Activated naive CD8-positive, alpha-beta T cell treated with anti-CD3 and anti-CD28 coated beads, Interleukin-2, amount 50 U/mL, for 16 hours (primary cell): ENCODE data around the gene SPAG8.
A peak's percentile ranks its signal among the peaks of the same experiment; 100 is the strongest.

Experiments used
- DNase-seq: peaks from one replicate; pipeline ENCODE4 v3.0.0-alpha.2; 2020; ENCODE audit warnings: low read depth, low spot score

The SPAG8 gene

GRCh38 chr9:35810122-35810521, 1.9 kb downstream of the SPAG8 start:
- no peak for DNase-seq

DNA sequence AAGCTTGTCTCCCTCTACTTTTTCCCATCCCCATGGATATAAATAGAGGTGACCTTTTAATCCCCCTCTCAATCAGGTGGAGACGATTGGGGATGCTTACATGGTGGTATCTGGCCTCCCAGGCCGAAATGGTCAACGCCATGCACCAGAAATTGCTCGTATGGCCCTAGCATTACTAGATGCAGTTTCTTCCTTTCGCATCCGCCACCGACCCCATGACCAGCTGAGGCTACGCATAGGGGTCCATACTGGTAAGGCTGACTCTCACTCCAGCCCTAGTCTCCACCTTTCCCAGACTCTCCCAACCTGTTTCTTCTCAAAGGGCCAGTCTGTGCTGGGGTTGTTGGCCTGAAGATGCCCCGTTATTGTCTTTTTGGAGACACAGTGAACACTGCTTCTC, 3.6 kb downstream of the SPAG8 start:
- no peak for DNase-seq

DNA sequence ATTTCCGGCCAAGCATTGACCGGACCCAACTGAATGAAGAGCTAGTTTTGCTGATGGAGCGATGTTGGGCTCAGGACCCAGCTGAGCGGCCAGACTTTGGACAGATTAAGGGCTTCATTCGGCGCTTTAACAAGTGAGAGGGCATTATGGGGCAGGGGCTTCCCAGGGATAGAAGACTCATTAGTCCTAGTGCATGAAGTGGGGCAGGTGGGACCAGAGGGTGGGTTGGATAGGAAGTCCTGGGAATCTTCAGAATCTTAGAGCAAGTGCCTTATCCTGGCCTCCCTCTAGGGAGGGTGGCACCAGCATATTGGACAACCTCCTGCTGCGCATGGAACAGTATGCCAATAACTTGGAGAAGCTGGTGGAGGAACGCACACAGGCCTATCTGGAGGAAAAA, 6.0 kb downstream of the SPAG8 start:
- no peak for DNase-seq

- no peak for DNase-seq
These were observed 10.5 kb downstream of the SPAG8 start for GRCh38 chr9:35801328-35802128.

DNA sequence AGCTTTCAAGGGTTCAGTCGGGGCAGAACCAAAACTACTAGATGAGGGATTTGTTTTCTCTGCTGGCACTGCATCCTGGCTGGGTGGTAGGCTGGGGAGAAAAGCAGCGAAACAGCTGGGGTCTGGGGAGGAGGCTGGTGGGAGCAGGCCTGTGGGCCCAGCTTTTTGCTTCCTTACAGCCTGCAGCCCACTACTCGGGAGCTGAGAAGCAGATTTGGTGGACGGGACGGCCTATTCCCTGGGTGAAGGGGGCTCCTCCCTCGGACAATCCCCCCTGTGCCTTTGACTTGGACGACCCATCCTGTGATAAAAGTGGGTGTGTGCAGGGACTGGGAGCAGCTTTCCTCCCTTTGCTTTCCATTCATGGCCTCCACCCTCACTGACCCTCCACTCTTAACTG, 11.5 kb downstream of the SPAG8 start:
- DNase-seq, result no peak

GRCh38 chr9:35798658-35799374, 13.2 kb downstream of the SPAG8 start:
- no peak for DNase-seq

DNA sequence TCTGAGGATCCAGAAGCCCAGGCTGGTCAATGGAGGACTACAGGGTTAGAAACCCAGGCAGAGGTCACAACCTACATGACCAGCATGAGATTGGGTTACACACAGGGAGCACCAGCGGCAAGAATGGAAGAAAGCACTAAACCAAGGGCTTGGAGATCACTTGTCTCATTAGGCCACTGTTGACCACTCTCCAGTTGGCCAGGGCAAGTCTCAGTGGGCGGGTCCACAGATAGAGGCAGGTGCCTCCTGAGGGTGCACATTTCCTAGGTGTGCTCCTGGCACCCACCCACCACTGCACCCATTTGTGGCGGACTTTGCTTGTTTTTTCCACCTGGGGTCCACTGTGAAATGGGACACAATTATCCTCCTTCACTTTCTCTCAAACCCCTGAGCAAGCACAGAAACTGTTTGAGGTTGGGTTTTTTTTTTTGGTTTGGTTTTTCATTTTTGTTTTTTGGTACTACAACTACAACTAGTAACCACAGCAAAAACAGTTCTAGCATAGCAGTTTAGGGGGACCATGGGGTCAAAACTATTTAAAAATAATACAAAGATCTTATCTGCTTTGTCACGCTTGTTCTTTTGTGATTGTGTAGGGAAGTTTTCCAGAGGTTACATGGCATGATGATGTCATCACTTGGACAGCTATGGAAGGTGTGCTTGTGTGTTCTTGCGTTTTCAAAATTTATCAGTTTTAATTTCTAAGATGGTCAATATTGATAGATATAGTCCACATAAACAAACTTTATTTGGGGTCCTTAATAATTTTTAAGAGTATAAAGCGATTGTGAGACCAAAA, 14.6 kb downstream of the SPAG8 start:
- no peak for DNase-seq

DNA sequence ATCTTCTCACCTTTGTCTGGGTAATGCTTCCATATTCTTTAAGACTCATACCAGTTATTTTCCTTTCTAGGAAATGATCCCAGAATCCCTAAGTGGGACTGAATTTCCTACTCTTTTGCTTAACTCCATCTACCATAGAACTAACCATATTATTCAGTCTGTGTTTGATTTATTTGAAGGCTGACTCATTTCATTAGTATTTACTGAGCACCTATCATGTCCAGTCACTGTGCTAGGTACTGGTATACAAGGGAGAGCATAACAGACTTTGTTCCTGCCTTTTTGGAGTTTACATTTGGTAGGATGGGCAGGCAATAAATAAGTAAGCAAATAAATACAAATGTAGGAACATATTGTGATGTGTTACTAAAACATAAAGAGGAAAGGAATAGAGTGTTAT, 16.4 kb downstream of the SPAG8 start:
- no peak for DNase-seq

DNA sequence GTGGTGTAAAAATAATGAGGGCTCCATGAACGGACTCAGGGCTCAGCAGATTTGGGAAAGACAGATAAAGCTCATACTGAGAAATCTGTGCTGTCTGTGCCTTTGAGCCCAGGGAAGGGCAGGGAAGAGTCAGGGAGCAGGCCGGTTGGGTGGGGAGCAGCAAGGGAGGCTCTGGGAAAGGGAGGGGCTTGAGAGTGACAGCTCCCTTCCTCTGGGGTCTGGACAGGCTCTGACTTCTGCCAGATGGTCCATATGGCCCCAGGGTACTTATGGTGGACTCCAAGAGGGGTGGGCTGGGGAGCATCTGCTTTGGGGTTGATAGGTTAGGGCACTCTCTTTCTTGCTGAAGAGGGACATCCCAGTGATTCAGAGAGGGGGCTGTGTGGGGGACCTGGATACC, 18.6 kb downstream of the SPAG8 start:
- no peak for DNase-seq

- no peak for DNase-seq
These were observed 19.2 kb downstream of the SPAG8 start for GRCh38 chr9:35792826-35793225.

- DNase-seq, result no peak
These were observed 19.8 kb downstream of the SPAG8 start for GRCh38 chr9:35792024-35792813.

- no peak for DNase-seq
These were observed 20.7 kb downstream of the SPAG8 start, which contains the start of gene NPR2 for GRCh38 chr9:35791297-35791921. Gene NPR2 (plus strand): TSS chr9:35791591. CDS start chr9:35792409, 818 bp downstream.

- peak; percentile 21 for DNase-seq
These were observed 21.4 kb downstream of the SPAG8 start for GRCh38 chr9:35790385-35791296.

DNA sequence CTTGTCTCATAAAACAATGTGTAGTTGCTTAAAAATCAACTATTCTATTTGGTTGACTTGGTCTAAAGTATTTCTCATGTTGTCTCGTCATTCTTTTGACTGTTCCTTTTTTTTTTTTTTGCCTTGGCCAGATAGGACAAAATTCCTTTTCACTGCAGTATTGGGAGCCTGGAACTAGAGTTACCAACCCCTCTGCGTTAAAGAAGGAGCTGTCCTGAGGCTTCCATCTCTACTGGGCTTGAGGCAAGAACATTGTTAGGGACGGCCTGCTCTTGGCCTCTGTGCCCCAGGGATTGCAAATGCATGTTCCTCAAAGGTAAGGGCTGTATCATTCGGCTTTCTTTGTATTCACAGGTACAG, 22.1 kb downstream of the SPAG8 start:
- DNase-seq, result no peak

DNA sequence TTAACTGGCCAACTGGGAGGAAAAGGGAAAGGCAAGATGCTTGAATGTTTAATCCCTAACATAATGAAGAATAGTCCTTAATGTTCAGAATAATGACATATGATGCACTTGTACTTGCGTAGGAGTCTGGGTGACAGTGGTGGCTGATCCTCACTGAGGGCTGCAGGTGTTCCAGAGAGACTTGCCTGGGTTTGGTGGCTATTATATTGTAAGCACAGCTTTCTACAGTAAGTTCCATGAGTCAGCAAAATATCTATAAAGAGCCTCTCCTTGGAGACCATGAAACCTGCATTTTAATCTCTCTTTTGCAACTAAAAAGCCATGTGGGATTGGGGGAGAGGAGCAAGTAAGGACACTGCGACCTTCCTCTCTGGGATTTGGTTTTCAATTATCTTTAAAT, 22.5 kb downstream of the SPAG8 start:
- no peak for DNase-seq

DNA sequence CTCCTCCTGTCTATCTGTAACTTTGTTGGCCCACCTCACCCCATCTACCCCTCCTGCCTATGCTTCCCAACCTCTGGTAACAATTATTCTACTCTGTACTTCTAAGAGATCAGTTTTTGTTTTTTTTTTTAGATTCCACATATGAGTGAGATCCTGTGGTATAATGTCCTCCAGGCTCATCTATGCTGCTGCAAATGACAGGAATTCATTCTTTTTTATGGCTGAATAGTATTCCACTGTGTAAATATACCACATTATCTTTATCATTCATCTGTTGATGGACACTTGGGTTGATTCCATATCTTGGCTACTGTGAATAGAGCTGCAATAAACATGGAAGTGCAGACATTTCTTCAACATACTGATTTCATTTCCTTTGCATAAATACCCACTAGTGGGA, 28.6 kb downstream of the SPAG8 start:
- DNase-seq, result no peak

DNA sequence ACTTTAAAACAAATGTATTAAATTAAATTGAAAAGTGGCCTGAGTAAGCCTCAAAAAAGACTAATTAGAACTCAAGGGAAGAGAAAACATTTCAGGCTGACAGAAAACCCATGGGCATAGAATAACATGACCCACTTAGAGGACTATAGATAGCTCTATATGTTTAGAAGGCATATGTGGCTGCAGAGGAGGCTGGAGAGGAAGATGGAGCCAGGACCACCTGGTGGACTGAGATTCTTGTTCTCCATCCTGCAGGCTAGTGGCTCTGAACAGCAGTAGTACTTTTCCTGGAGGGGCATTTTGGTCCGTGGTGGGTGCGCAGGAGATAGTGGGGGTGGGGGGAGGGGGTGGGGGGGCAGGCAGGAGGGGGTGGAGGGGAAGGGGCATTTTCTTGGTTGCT, 31.0 kb downstream of the SPAG8 start:
- no peak for DNase-seq

DNA sequence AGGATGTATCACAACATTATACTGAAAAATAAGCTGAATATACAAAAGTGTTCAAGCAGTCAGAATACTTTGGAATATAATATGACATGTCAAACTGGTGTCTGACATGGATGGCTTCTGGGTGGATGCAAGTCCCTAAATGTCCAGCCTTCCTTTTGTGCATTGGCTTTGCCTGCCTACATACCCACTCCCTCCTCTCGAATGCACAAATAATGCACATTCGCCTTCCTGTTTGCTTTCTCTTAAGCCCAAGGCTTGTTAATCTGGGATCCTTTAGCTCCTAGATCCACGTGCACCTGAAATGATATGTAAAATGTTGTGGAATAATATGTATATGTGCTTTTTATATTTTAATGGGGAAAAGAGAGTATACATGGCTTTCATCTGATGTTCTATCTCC, 33.6 kb downstream of the SPAG8 start:
- DNase-seq, result no peak

DNA sequence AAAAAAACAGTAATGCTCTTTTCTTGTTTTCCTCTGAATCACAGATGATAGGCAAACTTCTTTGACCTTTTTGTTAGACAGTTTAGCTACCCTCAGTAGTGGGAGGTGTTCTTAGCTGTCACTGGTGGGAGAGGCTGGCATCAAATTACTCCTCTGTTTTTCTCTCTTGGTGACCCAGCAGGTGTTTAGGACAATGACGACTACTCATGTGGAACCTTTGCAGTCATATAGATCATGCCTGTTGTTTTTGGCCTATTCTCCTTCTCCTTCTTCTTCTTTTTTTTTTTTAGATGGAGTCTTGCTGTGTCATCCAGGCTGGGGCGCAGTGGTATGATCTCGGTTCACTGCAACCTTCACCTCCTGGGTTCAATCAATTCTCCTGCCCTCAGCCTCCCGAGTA, 36.0 kb downstream of the SPAG8 start:
- DNase-seq, result no peak
